ENCODE results near the gene GRID1.

GRCh38 chr10:86022906-86023305, 343.7 kb downstream of the GRID1 start:
- no peak for TF ChIP-seq POLR2A (IDR thresholded peaks at IDR 0.05)
- TF ChIP-seq CTCF (IDR thresholded peaks at IDR 0.05), result no peak

Data from lower leg skin (tissue), 3 donors.